ENCODE measurements around the gene PFDN5.
"Not testable (repeated sequence)": the region's sequence is repeated elsewhere in the genome, so short reads cannot be mapped to it uniquely, and the experiment has no call there.

PFDN5 gene

GRCh38 chr12:53287741-53288216 is 7.6 kb upstream of the PFDN5 start:
- DNase-seq (ENCODE audit: low read depth) = no peak

GRCh38 chr12:53288322-53288721 is 7.0 kb upstream of the PFDN5 start:
- no peak for DNase-seq (ENCODE audit: low read depth)

- no peak for DNase-seq (ENCODE audit: low read depth)
Measured at GRCh38 chr12:53289891-53290290, 5.5 kb upstream of the PFDN5 start.

- no peak for DNase-seq (ENCODE audit: low read depth)
Measured at GRCh38 chr12:53290661-53291060, 4.7 kb upstream of the PFDN5 start.

- DNase-seq (ENCODE audit: low read depth) = no peak
Measured at GRCh38 chr12:53292426-53292825, 2.9 kb upstream of the PFDN5 start.

GRCh38 chr12:53295891-53296219 is 513 bp downstream of the PFDN5 start:
- no peak for DNase-seq (ENCODE audit: low read depth)

GRCh38 chr12:53297106-53297505 is 1.8 kb downstream of the PFDN5 start:
- not testable (repeated sequence) for DNase-seq (ENCODE audit: low read depth)

GRCh38 chr12:53298164-53298563 is 2.8 kb downstream of the PFDN5 start:
- DNase-seq (ENCODE audit: low read depth) = peak; percentile 76

GRCh38 chr12:53299101-53299453 is 3.7 kb downstream of the PFDN5 start:
- DNase-seq (ENCODE audit: low read depth) = peak; percentile 38

GRCh38 chr12:53299454-53300180 is 4.3 kb downstream of the PFDN5 start, which contains the start of gene MYG1:
MYG1 (plus strand) TSS chr12:53299695; CDS start chr12:53299738, 43 bp downstream.
- peak; percentile 40 for DNase-seq (ENCODE audit: low read depth)

- peak; percentile 31 for DNase-seq (ENCODE audit: low read depth)
Measured at GRCh38 chr12:53300187-53300586, 4.8 kb downstream of the PFDN5 start.

GRCh38 chr12:53302903-53303302 is 7.6 kb downstream of the PFDN5 start:
- DNase-seq (ENCODE audit: low read depth) = no peak

GRCh38 chr12:53306826-53307225 is 11.5 kb downstream of the PFDN5 start:
- no peak for DNase-seq (ENCODE audit: low read depth)

- DNase-seq (ENCODE audit: low read depth) = no peak
Measured at GRCh38 chr12:53308276-53308675, 12.9 kb downstream of the PFDN5 start.

GRCh38 chr12:53313996-53314395 is 18.7 kb downstream of the PFDN5 start:
- no peak for DNase-seq (ENCODE audit: low read depth)

GRCh38 chr12:53320352-53321195 is 25.2 kb downstream of the PFDN5 start:
- DNase-seq (ENCODE audit: low read depth) = no peak

GRCh38 chr12:53324113-53324778 is 28.9 kb downstream of the PFDN5 start:
- no peak for DNase-seq (ENCODE audit: low read depth)

- DNase-seq (ENCODE audit: low read depth) = no peak
Measured at GRCh38 chr12:53324779-53325510, 29.6 kb downstream of the PFDN5 start.

- no peak for DNase-seq (ENCODE audit: low read depth)
Measured at GRCh38 chr12:53325511-53326061, 30.2 kb downstream of the PFDN5 start.

GRCh38 chr12:53326460-53327185 is 31.3 kb downstream of the PFDN5 start:
- DNase-seq (ENCODE audit: low read depth) = no peak

GRCh38 chr12:53327435-53328042 is 32.2 kb downstream of the PFDN5 start:
- DNase-seq (ENCODE audit: low read depth) = no peak

Measured in non-pigmented ciliary epithelial cell (primary cell).